GM12801 (cell line): ENCODE data around the gene RER1.

Source experiments
- TF ChIP-seq, protein P1 (sequence below): IDR thresholded peaks from one replicate; pipeline ENCODE4 v1.5.1; 2011; ENCODE audit warnings: control low read depth; ENCODE audit not compliant: insufficient read length; ENCODE audit errors: extremely low read depth

RER1 gene

GRCh38 chr1:2351723-2352122 lies 39.9 kb upstream of the RER1 start:
- TF ChIP-seq, protein P1, sequence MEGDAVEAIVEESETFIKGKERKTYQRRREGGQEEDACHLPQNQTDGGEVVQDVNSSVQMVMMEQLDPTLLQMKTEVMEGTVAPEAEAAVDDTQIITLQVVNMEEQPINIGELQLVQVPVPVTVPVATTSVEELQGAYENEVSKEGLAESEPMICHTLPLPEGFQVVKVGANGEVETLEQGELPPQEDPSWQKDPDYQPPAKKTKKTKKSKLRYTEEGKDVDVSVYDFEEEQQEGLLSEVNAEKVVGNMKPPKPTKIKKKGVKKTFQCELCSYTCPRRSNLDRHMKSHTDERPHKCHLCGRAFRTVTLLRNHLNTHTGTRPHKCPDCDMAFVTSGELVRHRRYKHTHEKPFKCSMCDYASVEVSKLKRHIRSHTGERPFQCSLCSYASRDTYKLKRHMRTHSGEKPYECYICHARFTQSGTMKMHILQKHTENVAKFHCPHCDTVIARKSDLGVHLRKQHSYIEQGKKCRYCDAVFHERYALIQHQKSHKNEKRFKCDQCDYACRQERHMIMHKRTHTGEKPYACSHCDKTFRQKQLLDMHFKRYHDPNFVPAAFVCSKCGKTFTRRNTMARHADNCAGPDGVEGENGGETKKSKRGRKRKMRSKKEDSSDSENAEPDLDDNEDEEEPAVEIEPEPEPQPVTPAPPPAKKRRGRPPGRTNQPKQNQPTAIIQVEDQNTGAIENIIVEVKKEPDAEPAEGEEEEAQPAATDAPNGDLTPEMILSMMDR = no peak

DNA sequence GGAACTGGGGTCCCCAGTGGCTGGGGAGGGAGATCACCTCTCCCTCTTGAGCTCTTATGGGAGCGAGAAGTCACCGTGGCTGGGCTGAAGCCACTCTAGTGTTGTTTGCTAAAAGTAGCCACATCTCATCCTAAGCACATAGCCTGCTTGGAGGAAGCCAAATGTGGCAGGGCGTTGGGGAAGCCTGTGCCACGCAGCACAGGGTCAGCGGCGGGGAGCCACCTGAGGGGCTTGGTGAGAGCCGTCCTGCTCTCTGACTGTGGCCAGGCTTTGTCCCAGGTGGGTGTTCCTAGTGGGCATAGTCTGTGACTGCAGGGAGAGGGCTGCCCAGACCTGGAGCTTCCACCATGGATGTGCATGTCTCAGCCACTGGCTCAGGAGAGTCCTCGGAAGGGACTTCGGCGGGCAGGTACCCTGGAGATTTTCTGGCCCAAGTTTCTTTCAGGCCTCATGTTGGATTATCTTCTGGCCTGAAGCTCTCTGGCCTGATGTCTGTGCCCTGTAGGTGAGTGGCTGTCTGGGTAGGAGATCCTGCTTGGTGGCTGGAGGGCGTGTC lies 39.2 kb upstream of the RER1 start:
- TF ChIP-seq, protein P1 = no peak

- TF ChIP-seq, protein P1 = no peak
Measured at GRCh38 chr1:2352897-2353550, 38.6 kb upstream of the RER1 start.

- TF ChIP-seq, protein P1 = no peak
Measured at GRCh38 chr1:2353551-2354438, 37.8 kb upstream of the RER1 start.

DNA sequence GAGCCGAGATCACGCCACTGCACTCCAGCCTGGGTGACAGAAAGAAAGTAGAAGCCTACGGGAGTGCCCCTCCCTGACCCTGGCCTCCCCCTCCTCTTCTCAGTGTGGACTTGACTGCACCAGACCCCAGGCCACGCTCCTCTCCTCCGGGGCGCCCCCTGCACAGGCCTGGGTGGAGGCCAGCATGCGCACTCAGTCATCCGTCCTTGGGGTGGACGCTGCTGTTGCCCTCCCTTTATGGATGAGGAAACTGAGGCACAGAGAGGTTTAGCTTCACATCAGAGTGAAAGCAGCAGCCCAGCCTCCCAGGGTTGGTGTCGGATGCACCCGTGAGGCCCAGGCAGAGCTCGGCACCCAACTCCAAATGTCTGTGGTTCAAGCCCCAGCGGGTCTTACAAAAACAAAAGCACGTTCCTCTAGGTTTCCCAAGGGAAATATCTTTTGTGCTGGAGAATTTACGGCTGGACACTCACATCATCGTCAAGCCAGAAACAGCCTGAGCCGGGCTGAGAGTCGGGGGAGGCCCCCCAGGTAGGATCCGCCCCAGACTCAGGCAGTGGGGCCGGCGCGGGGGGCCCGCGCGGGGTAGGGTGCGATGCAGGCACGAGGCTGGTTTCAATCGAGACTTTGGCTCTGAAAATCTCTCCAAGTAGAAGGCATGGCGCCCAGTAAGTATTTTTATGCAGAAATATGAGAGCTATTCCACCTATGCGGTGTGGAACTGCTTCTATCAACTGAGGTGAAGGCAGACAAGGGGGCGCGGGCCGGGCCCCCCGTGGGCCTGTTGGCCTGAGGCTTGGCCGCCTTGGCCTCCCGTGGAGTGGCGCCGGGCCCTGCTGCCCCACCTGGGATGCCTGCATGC lies 36.9 kb upstream of the RER1 start:
- TF ChIP-seq, protein P1 = no peak

DNA sequence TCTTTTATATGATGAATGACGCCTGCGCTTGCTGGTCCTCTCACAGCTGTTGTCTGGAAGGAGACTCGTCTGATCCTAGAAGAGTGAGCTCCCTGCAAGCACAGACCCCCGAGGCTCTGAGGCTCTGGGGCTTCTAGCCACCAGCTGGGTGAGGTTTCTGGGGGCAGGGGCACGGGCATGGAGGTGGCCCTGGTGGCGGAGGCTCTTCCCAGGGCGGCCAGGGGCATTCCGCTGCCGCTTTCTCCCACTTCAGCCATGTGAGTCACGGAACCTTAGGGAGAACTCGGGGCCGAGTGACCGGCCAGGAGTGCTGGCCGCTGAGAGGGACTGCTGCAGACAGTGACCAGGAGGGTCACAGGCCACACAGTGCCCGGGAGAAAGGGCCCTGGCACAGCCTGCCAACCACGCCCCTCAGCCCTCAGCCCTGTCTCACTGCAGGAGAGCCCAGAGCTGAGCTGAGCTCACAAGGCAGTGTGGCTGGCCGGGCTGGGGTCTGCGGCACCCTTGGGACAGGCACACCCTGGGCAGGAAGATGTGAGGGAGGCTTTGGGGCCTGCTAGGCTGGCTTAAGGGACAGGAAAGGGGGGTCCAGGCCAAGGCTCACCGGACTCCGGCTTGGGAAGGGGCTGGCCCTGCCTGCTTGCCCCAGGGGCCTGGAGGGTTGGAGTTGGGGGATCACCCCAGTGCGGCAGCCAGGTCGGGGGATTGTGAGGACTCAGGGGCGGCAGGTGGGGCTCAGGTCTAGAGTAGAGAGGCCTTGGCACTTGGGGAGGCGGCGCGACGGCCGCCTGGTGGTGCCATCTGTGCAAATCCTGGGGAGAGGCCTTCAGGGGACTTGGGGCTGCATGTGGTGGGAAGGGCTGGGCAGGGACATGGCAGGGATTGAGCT lies 36.0 kb upstream of the RER1 start:
- TF ChIP-seq, protein P1 = no peak
